Lower lobe of right lung (tissue), 2 donors: ENCODE data around the gene SAMD11. TPM values are rescaled to one million over a fixed set of nuclear protein-coding genes. Genes with fewer than 3 reads are reported as not detected.
A peak's percentile ranks its signal among the peaks of the same experiment; 100 is the strongest.

Source experiments
- ATAC-seq, 2 donors: fragments of 200-7000 bp; cut with Tn5 transposase; one replicate each; pipeline ENCODE4 v1.9.1; 2020 to 2022; ENCODE audit warnings: mild to moderate bottlenecking in 2 of 2, moderate library complexity in 2 of 2
- DNase-seq: peaks from one replicate; pipeline ENCODE4 v3.0.0-alpha.2; 2020
- H3K27ac ChIP-seq: fragments of 200-600 bp; one replicate; pipeline ENCODE4 v1.8.0; 2022
- H3K27me3 ChIP-seq: fragments of 200-600 bp; one replicate; pipeline ENCODE4 v1.8.0; 2022; ENCODE audit warnings: low read depth
- H3K36me3 ChIP-seq: fragments of 200-600 bp; one replicate; pipeline ENCODE4 v1.8.0; 2022; ENCODE audit warnings: mild to moderate bottlenecking
- H3K4me1 ChIP-seq: fragments of 200-600 bp; one replicate; pipeline ENCODE4 v1.8.0; 2022
- H3K4me3 ChIP-seq: fragments of 200-600 bp; one replicate; pipeline ENCODE4 v1.8.0; 2022; ENCODE audit warnings: mild to moderate bottlenecking
- H3K9me3 ChIP-seq: fragments of 200-600 bp; one replicate; pipeline ENCODE4 v1.8.0; 2022
- CTCF ChIP-seq: fragments of 200-600 bp; IDR thresholded peaks from one replicate; pipeline ENCODE4 v1.8.0; 2022; ENCODE audit warnings: antibody characterized with exemption, mild to moderate bottlenecking
- intact Hi-C: fragments of 100-400 bp; cut with DNase I; formaldehyde crosslinking; loops from one replicate; pipeline ENCODE4 v1.11.0; 2022
- total RNA-seq: library from RNA; stranded (reverse); fragmentation: NEBNext Ultra II Directional; extraction: Animal tissue kit (Norgen Biotek cat#: 25700); gene quantifications from one replicate; pipeline ENCODE4 v1.2.1, GENCODE V29; 2021
- donor health status: DM: no; HTN: yes; CAD: no; lungs with severe emphysema.

Gene SAMD11
- total RNA-seq, 1 donor from 2014 or later = 2.2 TPM

GRCh38 chr1:924656-925560 is 1.2 kb downstream of the SAMD11 start:
- Histone ChIP-seq H3K4me3 (peak overlapping the region; percentile 53), H3K27me3 (peaks cover 72% of the 10 kb centered on the region), H3K36me3 (no peaks in the 10 kb centered on the region), H3K27ac (no peak overlapping the region), H3K4me1 (peaks cover 38% of the 10 kb centered on the region), H3K9me3 (no peaks in the 10 kb centered on the region)
- DNase-seq (no peak), ATAC-seq (peak in 1 of 2 donors; percentile 3)
- no peak for TF ChIP-seq CTCF
- intact Hi-C loops = no loop called here

- H3K27me3 ChIP-seq = peaks cover 71% of the 10 kb centered on the region
- DNase-seq = no peak
- intact Hi-C loops = no loop called here
Observed at GRCh38 chr1:925561-926421, 2.1 kb downstream of the SAMD11 start.

GRCh38 chr1:927234-927633 is 3.5 kb downstream of the SAMD11 start:
- peaks cover 60% of the 10 kb centered on the region for H3K27me3 ChIP-seq
- no peak overlapping the region for H3K4me3 ChIP-seq
- intact Hi-C loops = no loop called here
- TF ChIP-seq CTCF = no peak
- no peak overlapping the region for H3K27ac ChIP-seq
- H3K4me1 ChIP-seq = peaks cover 22% of the 10 kb centered on the region
- no peaks in the 10 kb centered on the region for H3K9me3 ChIP-seq
- no peak for DNase-seq
- H3K36me3 ChIP-seq = no peaks in the 10 kb centered on the region
- ATAC-seq = no peak

More at GRCh38 chr1:925561-926421, 2.1 kb downstream of the SAMD11 start:
- Histone ChIP-seq H3K4me1 (peaks cover 29% of the 10 kb centered on the region), H3K27ac (no peak overlapping the region), H3K4me3 (peak overlapping the region; percentile 53), H3K36me3 (no peaks in the 10 kb centered on the region), H3K9me3 (no peaks in the 10 kb centered on the region)
- ATAC-seq = no peak
- TF ChIP-seq CTCF = no peak

- intact Hi-C loops = no loop called here
- no peaks in the 10 kb centered on the region for H3K36me3 ChIP-seq
- H3K4me3 ChIP-seq = no peak overlapping the region
- TF ChIP-seq CTCF = no peak
- DNase-seq (no peak), ATAC-seq (no peak)
- H3K9me3 ChIP-seq = no peaks in the 10 kb centered on the region
- H3K27me3 ChIP-seq = peaks cover 60% of the 10 kb centered on the region
- no peak overlapping the region for H3K27ac ChIP-seq
- peaks cover 25% of the 10 kb centered on the region for H3K4me1 ChIP-seq
Observed at GRCh38 chr1:927748-928147, 4.0 kb downstream of the SAMD11 start.

- intact Hi-C loops = no loop called here
- ATAC-seq (no peak), DNase-seq (no peak)
Observed at GRCh38 chr1:928825-929661, 5.3 kb downstream of the SAMD11 start.

More at GRCh38 chr1:928825-929661, 5.3 kb downstream of the SAMD11 start:
- Histone ChIP-seq H3K9me3 (no peaks in the 10 kb centered on the region), H3K27me3 (peaks cover 60% of the 10 kb centered on the region), H3K4me1 (peaks cover 18% of the 10 kb centered on the region), H3K4me3 (no peak overlapping the region), H3K36me3 (no peaks in the 10 kb centered on the region), H3K27ac (no peak overlapping the region)
- TF ChIP-seq CTCF = no peak
